ENCODE measurements around the gene RUFY4. TPM values are rescaled to one million over a fixed set of nuclear protein-coding genes. Genes with fewer than 3 reads are reported as not detected.

Gene RUFY4
- polyA plus RNA-seq, 1 donor (not counting 4 experiments of a cell fraction or from before 2014, with no cell fraction given): not detected

- Histone ChIP-seq H3K4me1 (ENCODE audit: control insufficient read depth, extremely low read depth, insufficient read depth, low read length) (no peaks in the 10 kb centered on the region), H3K36me3 (ENCODE audit: control insufficient read depth in 2 of 2, extremely low read depth in 1 of 2, insufficient read depth in 2 of 2, low read length in 2 of 2) (no peaks in the 10 kb centered on the region), H3K4me3 (ENCODE audit: control insufficient read depth in 2 of 3, extremely low read depth in 1 of 3, insufficient read depth in 2 of 3, low read depth in 1 of 3, low read length in 3 of 3) (no peak overlapping the region), H3K9me3 (ENCODE audit: control insufficient read depth, low read depth, low read length) (no peaks in the 10 kb centered on the region), H3K4me2 (ENCODE audit: control insufficient read depth, extremely low read depth, insufficient read depth, low read depth, low read length) (no peak overlapping the region), H3K27ac (ENCODE audit: control insufficient read depth, insufficient read depth, low read length) (no peak overlapping the region), H4K20me1 (ENCODE audit: control insufficient read depth, extremely low read depth, insufficient read depth, low read length) (no peaks in the 10 kb centered on the region), H3K9me1 (ENCODE audit: control insufficient read depth, extremely low read depth, insufficient read depth, low read length) (no peaks in the 10 kb centered on the region), H3K9ac (ENCODE audit: control insufficient read depth, extremely low read depth, insufficient read depth, low read length) (no peak overlapping the region), H3K79me2 (ENCODE audit: control insufficient read depth, insufficient read depth, low read length) (no peaks in the 10 kb centered on the region), H2AFZ (ENCODE audit: control insufficient read depth, low read length) (no peak overlapping the region), H3K27me3 (ENCODE audit: control insufficient read depth, extremely low read depth, insufficient read depth, low read length) (peaks cover 44% of the 10 kb centered on the region)
- FAIRE-seq (no peak), DNase-seq (ENCODE audit: low read depth, low spot score) (no peak)
- dilution Hi-C loops (cut with MboI; ENCODE audit: extremely low pct_ligation_motif_present, low sequenced_read_pairs): no loop called here
- TF ChIP-seq CTCF (optimal IDR thresholded peaks at IDR 0.05 in 1 of 3, IDR thresholded peaks at IDR 0.05 in 1 of 3, conservative IDR thresholded peaks at IDR 0.05 in 1 of 3; ENCODE audit: extremely low read depth in 1 of 3, insufficient read depth in 2 of 3, low read length in 3 of 3) (no peak), EZH2 (IDR thresholded peaks at IDR 0.05; ENCODE audit: low read length) (no peak)
These were observed 700 bp downstream of the RUFY4 start for GRCh38 chr2:218069606-218070300.

GRCh38 chr2:218070587-218070986 is 1.5 kb downstream of the RUFY4 start:
- FAIRE-seq (no peak), DNase-seq (ENCODE audit: low read depth, low spot score) (no peak)
- Histone ChIP-seq H3K79me2 (ENCODE audit: control insufficient read depth, insufficient read depth, low read length) (no peaks in the 10 kb centered on the region), H3K9me3 (ENCODE audit: control insufficient read depth, low read depth, low read length) (no peaks in the 10 kb centered on the region), H3K27ac (ENCODE audit: control insufficient read depth, insufficient read depth, low read length) (no peak overlapping the region), H3K4me3 (ENCODE audit: control insufficient read depth in 2 of 3, extremely low read depth in 1 of 3, insufficient read depth in 2 of 3, low read depth in 1 of 3, low read length in 3 of 3) (no peak overlapping the region), H3K4me1 (ENCODE audit: control insufficient read depth, extremely low read depth, insufficient read depth, low read length) (no peaks in the 10 kb centered on the region), H3K4me2 (ENCODE audit: control insufficient read depth, extremely low read depth, insufficient read depth, low read depth, low read length) (no peak overlapping the region), H3K9ac (ENCODE audit: control insufficient read depth, extremely low read depth, insufficient read depth, low read length) (no peak overlapping the region), H3K9me1 (ENCODE audit: control insufficient read depth, extremely low read depth, insufficient read depth, low read length) (no peaks in the 10 kb centered on the region), H2AFZ (ENCODE audit: control insufficient read depth, low read length) (no peak overlapping the region), H3K27me3 (ENCODE audit: control insufficient read depth, extremely low read depth, insufficient read depth, low read length) (peaks cover 44% of the 10 kb centered on the region), H3K36me3 (ENCODE audit: control insufficient read depth in 2 of 2, extremely low read depth in 1 of 2, insufficient read depth in 2 of 2, low read length in 2 of 2) (no peaks in the 10 kb centered on the region), H4K20me1 (ENCODE audit: control insufficient read depth, extremely low read depth, insufficient read depth, low read length) (no peaks in the 10 kb centered on the region)
- dilution Hi-C loops (cut with MboI; ENCODE audit: extremely low pct_ligation_motif_present, low sequenced_read_pairs): no loop called here
- TF ChIP-seq CTCF (optimal IDR thresholded peaks at IDR 0.05 in 1 of 3, IDR thresholded peaks at IDR 0.05 in 1 of 3, conservative IDR thresholded peaks at IDR 0.05 in 1 of 3; ENCODE audit: extremely low read depth in 1 of 3, insufficient read depth in 2 of 3, low read length in 3 of 3) (no peak), EZH2 (IDR thresholded peaks at IDR 0.05; ENCODE audit: low read length) (no peak)
